Measurements from ENCODE around the gene FRMD4B.

FRMD4B gene

DNA sequence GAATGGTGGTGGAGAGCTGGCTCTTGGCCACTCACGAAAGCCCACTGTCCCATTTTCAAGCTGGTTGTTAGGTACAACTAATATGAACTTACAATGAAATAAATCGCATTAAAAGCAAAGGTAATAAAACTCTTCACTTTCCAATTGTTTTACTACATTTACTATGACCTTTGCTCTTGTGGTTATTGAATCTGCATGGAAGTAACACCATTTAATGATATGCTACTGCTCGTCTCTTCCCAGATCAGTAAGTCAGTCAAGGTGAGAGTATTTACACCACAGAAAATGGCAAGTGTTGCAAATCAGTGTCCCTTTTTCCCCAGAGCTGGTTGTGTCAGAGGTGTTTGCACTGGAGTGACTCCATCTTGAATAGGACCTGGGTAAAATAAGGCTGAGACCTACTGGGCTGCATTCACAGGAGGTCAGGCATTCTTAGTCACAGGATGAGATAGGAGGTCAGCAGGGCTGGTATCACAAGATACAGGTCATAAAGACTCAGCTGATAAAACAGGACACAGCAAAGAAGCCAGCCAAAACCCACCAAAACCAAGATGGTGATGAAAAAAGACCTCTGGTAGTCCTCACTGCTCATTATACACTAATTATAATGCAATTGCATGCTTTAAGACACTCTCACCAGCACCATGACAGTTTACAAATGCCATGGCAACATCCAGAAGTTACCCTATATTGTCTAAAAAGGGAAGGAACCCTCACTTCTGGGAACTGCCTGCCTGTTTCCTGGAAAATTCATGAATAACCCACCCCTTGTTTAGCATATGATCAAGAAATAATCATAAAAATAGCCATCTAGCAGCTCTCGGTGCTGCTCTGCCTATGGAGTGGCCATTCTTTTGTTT lies 57.6 kb downstream of the FRMD4B start:
- TF ChIP-seq, protein P1, sequence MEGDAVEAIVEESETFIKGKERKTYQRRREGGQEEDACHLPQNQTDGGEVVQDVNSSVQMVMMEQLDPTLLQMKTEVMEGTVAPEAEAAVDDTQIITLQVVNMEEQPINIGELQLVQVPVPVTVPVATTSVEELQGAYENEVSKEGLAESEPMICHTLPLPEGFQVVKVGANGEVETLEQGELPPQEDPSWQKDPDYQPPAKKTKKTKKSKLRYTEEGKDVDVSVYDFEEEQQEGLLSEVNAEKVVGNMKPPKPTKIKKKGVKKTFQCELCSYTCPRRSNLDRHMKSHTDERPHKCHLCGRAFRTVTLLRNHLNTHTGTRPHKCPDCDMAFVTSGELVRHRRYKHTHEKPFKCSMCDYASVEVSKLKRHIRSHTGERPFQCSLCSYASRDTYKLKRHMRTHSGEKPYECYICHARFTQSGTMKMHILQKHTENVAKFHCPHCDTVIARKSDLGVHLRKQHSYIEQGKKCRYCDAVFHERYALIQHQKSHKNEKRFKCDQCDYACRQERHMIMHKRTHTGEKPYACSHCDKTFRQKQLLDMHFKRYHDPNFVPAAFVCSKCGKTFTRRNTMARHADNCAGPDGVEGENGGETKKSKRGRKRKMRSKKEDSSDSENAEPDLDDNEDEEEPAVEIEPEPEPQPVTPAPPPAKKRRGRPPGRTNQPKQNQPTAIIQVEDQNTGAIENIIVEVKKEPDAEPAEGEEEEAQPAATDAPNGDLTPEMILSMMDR (IDR thresholded peaks at IDR 0.05), result no peak

DNA sequence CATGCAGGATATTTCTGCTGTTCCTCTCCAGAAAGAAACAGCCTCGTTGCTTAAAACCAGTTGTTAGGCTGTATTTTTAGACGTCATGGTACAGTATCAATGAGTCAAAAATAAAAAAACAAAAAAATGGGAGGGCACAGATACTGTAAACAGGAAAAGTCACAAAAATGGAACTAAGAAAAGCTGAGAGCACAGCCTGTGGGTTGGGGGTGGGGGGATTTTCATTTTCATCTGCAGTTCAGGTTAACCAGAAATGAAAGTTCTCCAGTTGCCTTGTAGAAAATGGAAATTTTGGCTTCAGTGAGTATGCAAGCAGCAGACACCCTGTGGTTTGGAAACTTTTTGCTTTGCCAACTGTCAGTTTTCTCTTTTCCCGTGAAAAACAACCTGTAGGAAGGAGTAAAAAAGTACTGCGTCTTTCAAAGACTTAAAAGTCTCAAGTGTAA lies 59.0 kb downstream of the FRMD4B start:
- TF ChIP-seq, protein P1 (IDR thresholded peaks at IDR 0.05), result no peak

- TF ChIP-seq, protein P1 (IDR thresholded peaks at IDR 0.05), result no peak
These were observed 60.7 kb downstream of the FRMD4B start for GRCh38 chr3:69325151-69325550.

- TF ChIP-seq, protein P1 (IDR thresholded peaks at IDR 0.05), result peak; percentile 46; the same call in 1 of the 2 replicates
These were observed 61.4 kb downstream of the FRMD4B start for GRCh38 chr3:69324362-69325025.

DNA sequence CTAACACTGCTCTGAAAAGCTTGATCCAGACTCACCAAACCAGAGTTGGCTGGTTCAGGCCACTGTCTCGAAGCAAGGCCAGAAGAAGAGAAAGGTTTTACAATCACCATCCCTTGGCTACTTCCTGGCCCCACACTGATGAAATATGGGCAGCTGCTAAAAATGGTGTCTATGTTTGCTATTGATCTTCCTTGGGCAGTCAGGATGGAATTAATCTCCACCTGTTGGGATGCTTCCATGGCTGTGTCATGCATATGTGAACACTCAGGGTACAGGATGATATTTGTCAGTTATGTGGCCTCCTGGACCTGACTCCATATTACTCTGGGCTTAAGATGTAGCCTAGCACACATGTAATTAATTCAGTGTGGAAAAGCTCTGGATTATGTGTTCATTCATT lies 61.9 kb downstream of the FRMD4B start:
- TF ChIP-seq, protein P1 (IDR thresholded peaks at IDR 0.05), result no peak

GRCh38 chr3:69322158-69322509 lies 63.8 kb downstream of the FRMD4B start:
- TF ChIP-seq, protein P1 (IDR thresholded peaks at IDR 0.05), result no peak

DNA sequence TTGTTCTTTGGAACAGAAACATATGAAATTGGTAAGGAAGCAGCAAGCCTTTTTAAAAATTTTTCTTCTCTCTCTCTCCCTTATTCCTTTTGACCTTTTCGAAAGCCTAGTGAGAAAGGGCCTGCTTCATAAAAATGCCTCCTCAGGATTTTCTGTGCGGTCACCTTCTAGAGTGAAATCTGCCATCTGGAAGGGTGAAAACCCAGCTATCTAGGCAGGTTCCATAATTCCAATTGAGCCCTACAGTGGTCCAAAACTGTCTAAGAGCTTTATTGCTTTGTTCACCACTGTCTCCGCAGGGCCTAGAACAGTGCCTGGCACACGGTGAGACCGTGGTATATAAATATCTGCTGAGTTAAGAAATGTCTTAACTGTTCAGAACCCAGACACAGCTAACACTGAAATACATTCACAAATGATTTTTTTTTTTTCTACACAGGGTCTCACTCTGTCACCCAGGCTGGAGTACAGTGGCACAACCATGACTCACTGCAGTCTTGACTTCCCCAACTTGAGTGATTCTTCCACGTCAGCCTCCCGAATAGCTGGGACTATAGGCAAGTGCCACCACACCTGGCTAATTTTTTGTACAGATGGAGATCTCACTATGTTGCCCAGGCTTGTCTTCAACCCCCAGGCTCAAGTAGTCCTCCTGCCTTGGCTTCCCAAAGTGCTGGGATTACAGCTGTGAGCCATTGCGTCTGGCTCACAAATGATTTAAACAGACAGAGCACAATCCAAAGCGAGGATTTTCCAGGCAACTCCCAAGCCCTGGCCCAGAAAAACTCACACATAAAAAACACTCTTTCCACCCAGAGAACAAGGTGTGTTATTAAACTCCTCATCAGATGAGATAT lies 64.4 kb downstream of the FRMD4B start:
- TF ChIP-seq, protein P1 (IDR thresholded peaks at IDR 0.05), result no peak

Data from LNCAP (cell line).